HG03039 (cell line): ENCODE measurements around the gene TENT5C.

Source experiments
- ATAC-seq: cut with Tn5 transposase; IDR thresholded peaks from one replicate; pipeline ENCODE4 v1.9.1; 2021; ENCODE audit warnings: mild to moderate bottlenecking, moderate library complexity; ENCODE audit not compliant: unreplicated experiment

The TENT5C gene

GRCh38 chr1:117590273-117590925, 15.4 kb upstream of the TENT5C start:
- ATAC-seq, result no peak

GRCh38 chr1:117591252-117591651, 14.6 kb upstream of the TENT5C start:
- ATAC-seq, result no peak

- ATAC-seq, result no peak
These were observed 13.7 kb upstream of the TENT5C start for GRCh38 chr1:117592155-117592554.

GRCh38 chr1:117594261-117594990, 11.4 kb upstream of the TENT5C start:
- ATAC-seq, result no peak

GRCh38 chr1:117596023-117596720, 9.7 kb upstream of the TENT5C start:
- ATAC-seq, result no peak

GRCh38 chr1:117598489-117598888, 7.4 kb upstream of the TENT5C start:
- ATAC-seq, result no peak

- ATAC-seq, result no peak
These were observed 6.3 kb upstream of the TENT5C start for GRCh38 chr1:117599286-117600221.

GRCh38 chr1:117600325-117600943, 5.4 kb upstream of the TENT5C start:
- ATAC-seq, result no peak

- ATAC-seq, result no peak
These were observed 4.9 kb upstream of the TENT5C start for GRCh38 chr1:117600966-117601365.

GRCh38 chr1:117602862-117603261, 3.0 kb upstream of the TENT5C start:
- no peak for ATAC-seq

GRCh38 chr1:117605164-117605773, 579 bp upstream of the TENT5C start:
- ATAC-seq, result peak; percentile 18

GRCh38 chr1:117606649-117607430, 992 bp downstream of the TENT5C start:
- ATAC-seq, result no peak

- ATAC-seq, result no peak
These were observed 1.6 kb downstream of the TENT5C start for GRCh38 chr1:117607471-117607870.

GRCh38 chr1:117608115-117608615, 2.3 kb downstream of the TENT5C start:
- no peak for ATAC-seq

- ATAC-seq, result no peak
These were observed 2.9 kb downstream of the TENT5C start for GRCh38 chr1:117608758-117609157.

- no peak for ATAC-seq
These were observed 3.6 kb downstream of the TENT5C start for GRCh38 chr1:117609471-117609911.

- no peak for ATAC-seq
These were observed 4.2 kb downstream of the TENT5C start for GRCh38 chr1:117610036-117610435.

- no peak for ATAC-seq
These were observed 5.3 kb downstream of the TENT5C start for GRCh38 chr1:117611121-117611601.
